Gastrocnemius medialis (tissue), 4 donors: ENCODE results near the gene APOC3. TPM values are rescaled to one million over a fixed set of nuclear protein-coding genes. Genes with fewer than 3 reads are reported as not detected.

ENCODE experiments used
- ATAC-seq, 2 donors: fragments of 150-250 bp; one replicate each; pipeline ENCODE4 v1.9.1; 2016
- DNase-seq, 2 donors: peaks; one replicate each; pipeline ENCODE4 v3.0.0-alpha.2; 2019
- H3K27ac ChIP-seq, 4 donors: fragments of 200-600 bp; sonication (generic); 1 replicate in 1 of 4; 2 replicates in 3 of 4; pipeline ENCODE4 v1.5.1; 2016 to 2018; ENCODE audit warnings: mild to moderate bottlenecking in 2 of 4, moderate library complexity in 1 of 4
- H3K27me3 ChIP-seq, 3 donors: fragments of 200-600 bp; sonication (generic) in 2 of 3; 1 replicate in 1 of 3; 2 replicates in 2 of 3; pipeline versions ENCODE4 v1.5.1 to v1.6.0; 2016 to 2019; ENCODE audit warnings: mild to moderate bottlenecking in 1 of 3, moderate library complexity in 1 of 3
- H3K36me3 ChIP-seq, 2 donors: fragments of 200-600 bp; sonication (generic) in 1 of 2; one replicate each; pipeline ENCODE4 v1.5.1; 2017 to 2018
- H3K4me1 ChIP-seq, 2 donors: fragments of 200-600 bp; sonication (generic) in 1 of 2; one replicate each; pipeline ENCODE4 v1.5.1; 2016 to 2017; ENCODE audit warnings: mild to moderate bottlenecking in 2 of 2
- H3K4me3 ChIP-seq, 4 donors: fragments of 200-600 bp; sonication (generic) in 3 of 4; 1 replicate in 1 of 4; 2 replicates in 3 of 4; pipeline ENCODE4 v1.5.1; 2016 to 2019; ENCODE audit warnings: mild to moderate bottlenecking in 2 of 4
- H3K9me3 ChIP-seq, 3 donors: fragments of 200-600 bp; sonication (generic) in 2 of 3; 1 replicate in 1 of 3; 2 replicates in 2 of 3; pipeline ENCODE4 v1.5.1; 2016 to 2019
- POLR2A ChIP-seq, 2 donors: fragments of 450-650 bp; IDR thresholded peaks; one replicate each; pipeline ENCODE4 v1.6.1; 2017; ENCODE audit warnings: antibody characterized with exemption in 2 of 2, mild to moderate bottlenecking in 2 of 2, moderate library complexity in 2 of 2
- in situ Hi-C, 4 donors: fragments of 200-750 bp; cut with MboI; loops; one replicate each; pipeline versions ENCODE4 v1.15.0 to v1.8.0; 2017; ENCODE audit warnings: low sequenced_read_pairs in 4 of 4
- intact Hi-C: fragments of 100-400 bp; cut with DNase I; formaldehyde crosslinking; loops from one replicate; pipeline ENCODE4 v1.15.1; 2023; ENCODE audit warnings: low total_unique reads
- total RNA-seq, 4 donors: library from RNA; depleted of rRNA; stranded (reverse); fragments of >200 nt; gene quantifications; one replicate each; pipeline versions ENCODE4 v1.1.0 to v1.2.3, GENCODE V29; 2016
- TF ChIP-seq, protein P1 (sequence below), 5 experiments: fragments of 450-650 bp in 3 of 5; fragments of 200-600 bp in 2 of 5; sonication (generic) in 2 of 5; IDR thresholded peaks in 4 of 5; conservative IDR thresholded peaks in 1 of 5; 1 replicate in 4 of 5; 2 replicates in 1 of 5; pipeline ENCODE4 v1.5.1; 2016 to 2019; ENCODE audit warnings: antibody characterized with exemption in 5 of 5, mild to moderate bottlenecking in 3 of 5, moderate library complexity in 3 of 5

Gene APOC3
- total RNA-seq = 10 to 100 TPM in 2 of 4 donors, not detected in 2; 19.3 to 45.7 TPM

DNA sequence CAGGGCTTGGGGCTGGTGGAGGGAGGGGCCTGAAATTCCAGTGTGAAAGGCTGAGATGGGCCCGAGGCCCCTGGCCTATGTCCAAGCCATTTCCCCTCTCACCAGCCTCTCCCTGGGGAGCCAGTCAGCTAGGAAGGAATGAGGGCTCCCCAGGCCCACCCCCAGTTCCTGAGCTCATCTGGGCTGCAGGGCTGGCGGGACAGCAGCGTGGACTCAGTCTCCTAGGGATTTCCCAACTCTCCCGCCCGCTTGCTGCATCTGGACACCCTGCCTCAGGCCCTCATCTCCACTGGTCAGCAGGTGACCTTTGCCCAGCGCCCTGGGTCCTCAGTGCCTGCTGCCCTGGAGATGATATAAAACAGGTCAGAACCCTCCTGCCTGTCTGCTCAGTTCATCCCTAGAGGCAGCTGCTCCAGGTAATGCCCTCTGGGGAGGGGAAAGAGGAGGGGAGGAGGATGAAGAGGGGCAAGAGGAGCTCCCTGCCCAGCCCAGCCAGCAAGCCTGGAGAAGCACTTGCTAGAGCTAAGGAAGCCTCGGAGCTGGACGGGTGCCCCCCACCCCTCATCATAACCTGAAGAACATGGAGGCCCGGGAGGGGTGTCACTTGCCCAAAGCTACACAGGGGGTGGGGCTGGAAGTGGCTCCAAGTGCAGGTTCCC lies at the start of gene APOC3:
Gene APOC3 (plus strand): TSS at position 383 of the 659 bp plus-strand sequence. CDS start 676 bp downstream, outside the sequence.
- no peaks in the 10 kb centered on the region for H3K4me1 ChIP-seq
- no peak within 1 kb of the TSS for H3K4me3 ChIP-seq
- no peak for ATAC-seq
- H3K27me3 ChIP-seq = no peaks in the 10 kb centered on the region
- H3K36me3 ChIP-seq = no peaks in the 10 kb centered on the region
- TF ChIP-seq, protein P1, sequence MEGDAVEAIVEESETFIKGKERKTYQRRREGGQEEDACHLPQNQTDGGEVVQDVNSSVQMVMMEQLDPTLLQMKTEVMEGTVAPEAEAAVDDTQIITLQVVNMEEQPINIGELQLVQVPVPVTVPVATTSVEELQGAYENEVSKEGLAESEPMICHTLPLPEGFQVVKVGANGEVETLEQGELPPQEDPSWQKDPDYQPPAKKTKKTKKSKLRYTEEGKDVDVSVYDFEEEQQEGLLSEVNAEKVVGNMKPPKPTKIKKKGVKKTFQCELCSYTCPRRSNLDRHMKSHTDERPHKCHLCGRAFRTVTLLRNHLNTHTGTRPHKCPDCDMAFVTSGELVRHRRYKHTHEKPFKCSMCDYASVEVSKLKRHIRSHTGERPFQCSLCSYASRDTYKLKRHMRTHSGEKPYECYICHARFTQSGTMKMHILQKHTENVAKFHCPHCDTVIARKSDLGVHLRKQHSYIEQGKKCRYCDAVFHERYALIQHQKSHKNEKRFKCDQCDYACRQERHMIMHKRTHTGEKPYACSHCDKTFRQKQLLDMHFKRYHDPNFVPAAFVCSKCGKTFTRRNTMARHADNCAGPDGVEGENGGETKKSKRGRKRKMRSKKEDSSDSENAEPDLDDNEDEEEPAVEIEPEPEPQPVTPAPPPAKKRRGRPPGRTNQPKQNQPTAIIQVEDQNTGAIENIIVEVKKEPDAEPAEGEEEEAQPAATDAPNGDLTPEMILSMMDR (IDR thresholded peaks at IDR 0.05 in 4 of 5, conservative IDR thresholded peaks at IDR 0.05 in 1 of 5) = no peak
- no peak for TF ChIP-seq POLR2A (IDR thresholded peaks at IDR 0.05)
- intact Hi-C loops (no loop called here), in situ Hi-C loops (no loop called here)
- no peaks in the 10 kb centered on the region for H3K9me3 ChIP-seq
- DNase-seq = no peak
- H3K27ac ChIP-seq = no peak within 1 kb of the TSS

DNA sequence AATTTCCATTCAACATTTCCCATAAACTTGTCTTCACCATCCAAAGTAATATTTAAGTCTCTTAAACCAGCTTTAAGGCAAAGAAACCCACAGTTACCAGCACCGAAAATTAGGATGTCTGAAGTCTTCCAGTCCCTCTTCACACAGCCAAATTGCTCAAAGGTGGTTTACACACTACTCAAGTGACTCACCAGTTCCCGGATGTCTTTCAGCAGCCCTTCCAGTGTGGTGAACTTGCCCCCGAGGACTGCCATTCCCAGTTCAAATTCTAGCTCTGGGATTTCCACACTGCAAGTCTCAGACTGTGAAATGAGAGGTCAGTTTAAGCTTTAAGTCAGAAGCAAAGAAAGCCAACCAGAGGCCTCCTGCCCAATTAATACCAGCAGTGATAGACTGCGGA lies 47.0 kb upstream of the APOC3 start:
- no peak overlapping the region for H3K27ac ChIP-seq
- no peak overlapping the region for H3K4me3 ChIP-seq
- no peak for ATAC-seq
- no peak for DNase-seq
- in situ Hi-C loops = loop anchor here in 2 of 4 donors (10.0 kb wide), 2 partner anchors 322 to 442 kb away; no protein-coding TSS in a partner anchor
- TF ChIP-seq POLR2A (IDR thresholded peaks at IDR 0.05) = no peak
- TF ChIP-seq, protein P1 (IDR thresholded peaks at IDR 0.05 in 4 of 5, conservative IDR thresholded peaks at IDR 0.05 in 1 of 5) = no peak
- H3K27me3 ChIP-seq = no peaks in the 10 kb centered on the region
- intact Hi-C loops = no loop called here
- H3K9me3 ChIP-seq = no peaks in the 10 kb centered on the region
- H3K36me3 ChIP-seq = peaks cover 8 to 90% of the 10 kb centered on the region in 2 donors
- H3K4me1 ChIP-seq = peaks cover 9 to 11% of the 10 kb centered on the region in 2 donors

DNA sequence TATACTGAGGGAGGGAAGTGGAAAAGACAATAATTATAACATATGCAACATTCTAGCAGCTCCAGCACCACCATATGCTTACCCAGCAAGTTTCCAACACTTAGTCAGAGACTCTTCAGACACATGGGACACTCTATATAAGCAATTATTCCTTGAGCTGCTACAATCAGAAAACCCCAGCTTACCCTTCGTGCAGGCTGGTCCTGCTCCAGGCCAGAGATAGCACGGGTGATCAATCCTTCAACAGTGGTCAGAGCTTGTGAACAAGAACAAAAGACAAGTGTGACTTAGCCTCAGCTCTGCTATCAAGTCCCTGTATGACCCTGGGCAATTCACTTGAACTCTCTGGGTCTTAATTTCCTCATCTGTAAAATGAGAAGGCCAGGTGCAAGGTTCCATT lies 43.4 kb upstream of the APOC3 start:
- ATAC-seq (no peak), DNase-seq (no peak)
- Histone ChIP-seq H3K4me3 (no peak overlapping the region), H3K27ac (no peak overlapping the region), H3K36me3 (peaks cover 5 to 56% of the 10 kb centered on the region in 2 donors), H3K9me3 (no peaks in the 10 kb centered on the region), H3K4me1 (peaks cover 13 to 15% of the 10 kb centered on the region in 2 donors), H3K27me3 (no peaks in the 10 kb centered on the region)
- intact Hi-C loops = loop anchor here (2.0 to 5.0 kb wide), 2 partner anchors 14 to 541 kb away; partner anchors contain the start of genes BUD13 and CEP164
- no peak for TF ChIP-seq POLR2A (IDR thresholded peaks at IDR 0.05)
- TF ChIP-seq, protein P1 (IDR thresholded peaks at IDR 0.05 in 4 of 5, conservative IDR thresholded peaks at IDR 0.05 in 1 of 5) = no peak
- in situ Hi-C loops = loop anchor here in 2 of 4 donors (10.0 kb wide), 2 partner anchors 318 to 438 kb away; no protein-coding TSS in a partner anchor

DNA sequence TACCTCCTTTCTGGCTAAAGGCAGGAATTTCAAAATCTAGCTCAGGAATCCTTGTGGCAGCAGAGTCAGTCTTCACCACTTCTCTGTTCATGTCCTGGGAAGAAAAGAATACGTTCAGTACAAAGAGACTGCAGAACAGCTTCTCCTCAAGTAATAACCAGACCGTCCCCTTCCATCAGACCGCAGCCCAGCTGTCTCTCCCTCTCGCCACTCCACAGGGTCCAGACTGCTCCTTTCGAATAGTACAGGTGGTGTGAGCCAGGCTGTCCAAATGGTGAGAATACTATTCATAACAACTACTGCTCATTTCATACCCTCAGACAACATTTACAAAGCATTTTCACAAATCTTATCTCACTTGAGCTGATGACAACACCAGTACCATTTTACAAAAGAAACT lies 42.7 kb upstream of the APOC3 start:
- Histone ChIP-seq H3K4me1 (peaks cover 17 to 18% of the 10 kb centered on the region in 2 donors), H3K27me3 (no peaks in the 10 kb centered on the region), H3K36me3 (peaks cover 5 to 50% of the 10 kb centered on the region in 2 donors), H3K27ac (peak overlapping the region in 3 of 4 donors; percentile 87 to 89 (median 88)), H3K9me3 (no peaks in the 10 kb centered on the region), H3K4me3 (peak overlapping the region; percentile 78 to 98 (median 96))
- in situ Hi-C loops (loop anchor here in 2 of 4 donors (10.0 kb wide), 2 partner anchors 318 to 438 kb away; no protein-coding TSS in a partner anchor), intact Hi-C loops (loop anchor here (2.0 to 5.0 kb wide), 2 partner anchors 14 to 540 kb away; partner anchors contain the start of genes BUD13 and CEP164)
- DNase-seq = no peak
- TF ChIP-seq, protein P1 (IDR thresholded peaks at IDR 0.05 in 4 of 5, conservative IDR thresholded peaks at IDR 0.05 in 1 of 5) = no peak
- no peak for TF ChIP-seq POLR2A (IDR thresholded peaks at IDR 0.05)
- no peak for ATAC-seq
